GM20431 (cell line): ENCODE data around the gene RTN3.

Source experiments
- in situ Hi-C: fragments of 300-500 bp; cut with MseI, MboI; formaldehyde crosslinking; loops from one replicate; pipeline ENCODE4 v1.15.0; 2020; ENCODE audit warnings: low sequenced_read_pairs; ENCODE audit not compliant: unreplicated experiment

Gene RTN3

DNA sequence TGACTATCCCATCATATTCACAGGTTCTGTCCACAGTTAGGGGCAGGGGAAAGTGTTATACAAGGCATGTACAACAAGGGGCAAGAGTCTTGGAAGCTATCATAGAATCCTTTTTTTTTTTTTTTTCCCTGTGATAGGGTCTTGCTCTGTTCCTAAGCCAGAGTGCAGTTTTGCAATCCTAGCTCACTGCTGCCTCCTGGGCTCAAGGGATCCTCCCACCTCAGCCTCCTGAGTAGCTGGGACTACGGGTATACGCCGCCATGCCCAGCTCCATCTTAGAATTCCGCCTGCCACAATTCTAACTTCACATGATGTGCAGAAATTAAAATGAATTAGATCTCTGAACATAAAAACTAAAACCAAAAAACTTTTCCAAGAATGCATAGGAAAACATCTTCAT, 55.6 kb downstream of the RTN3 start:
- in situ Hi-C loops = no loop called here

DNA sequence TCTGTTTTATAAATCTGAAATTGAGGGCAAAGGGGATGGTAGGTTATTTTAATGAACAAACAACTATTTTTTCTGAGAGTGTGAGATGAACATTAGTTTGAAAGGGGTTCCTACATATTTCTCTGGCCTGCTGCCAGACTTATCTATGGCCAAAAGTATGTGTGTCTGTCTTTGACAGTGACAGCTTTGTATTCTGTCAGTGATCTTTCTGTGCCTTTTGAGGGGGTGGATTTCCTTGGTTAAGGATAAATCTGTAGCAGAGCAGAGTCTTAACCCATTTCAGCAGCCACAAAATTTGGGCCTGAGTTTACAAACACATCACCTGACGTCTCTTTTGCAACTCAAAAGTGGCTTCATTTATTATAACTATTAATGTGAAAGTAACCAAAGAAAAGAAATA, 56.4 kb downstream of the RTN3 start:
- in situ Hi-C loops = no loop called here

GRCh38 chr11:63738720-63739360, 57.5 kb downstream of the RTN3 start:
- in situ Hi-C loops = no loop called here

DNA sequence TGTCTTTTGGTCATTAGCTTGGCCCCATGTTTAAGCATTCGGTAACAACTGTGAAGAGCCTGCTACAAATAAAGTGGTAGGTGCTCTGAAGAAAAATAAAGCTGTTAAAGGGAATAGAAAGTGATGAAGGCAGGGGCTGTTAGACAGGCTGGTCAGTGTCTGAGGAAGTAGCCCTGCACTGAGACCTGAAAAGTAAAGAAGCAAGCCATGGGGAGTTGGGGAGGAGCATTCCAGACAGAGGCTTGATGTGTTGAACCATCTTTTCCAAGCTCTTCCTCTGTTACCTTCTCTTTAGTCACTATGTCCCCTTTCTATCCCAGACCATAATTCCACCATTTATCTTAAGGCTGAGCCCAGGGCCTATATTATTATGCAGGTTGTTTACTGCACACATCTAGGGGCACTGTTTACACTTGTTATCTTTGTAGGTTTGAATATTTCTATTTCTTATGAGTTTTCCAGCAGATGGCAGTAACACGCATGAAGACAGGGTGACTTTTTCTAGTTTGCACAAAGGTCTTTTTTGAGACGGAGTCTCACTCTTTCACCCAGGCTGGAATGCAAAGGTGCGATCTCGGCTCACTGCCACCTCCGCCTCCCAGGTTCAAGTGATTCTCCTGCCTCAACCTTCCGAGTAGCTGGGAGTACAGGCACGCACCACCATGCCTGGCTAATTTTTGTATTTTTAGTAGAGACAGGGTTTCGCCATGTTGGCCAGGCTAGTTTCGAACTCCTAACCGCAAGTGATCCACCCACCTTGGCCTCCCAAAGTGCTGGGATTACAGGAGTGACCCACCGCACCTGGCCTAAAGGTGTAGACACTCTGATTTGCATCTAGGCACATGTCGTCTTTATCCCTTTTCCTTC, 64.2 kb downstream of the RTN3 start:
- in situ Hi-C loops = no loop called here

- in situ Hi-C loops = no loop called here
Measured at GRCh38 chr11:63747011-63747410, 65.7 kb downstream of the RTN3 start.

DNA sequence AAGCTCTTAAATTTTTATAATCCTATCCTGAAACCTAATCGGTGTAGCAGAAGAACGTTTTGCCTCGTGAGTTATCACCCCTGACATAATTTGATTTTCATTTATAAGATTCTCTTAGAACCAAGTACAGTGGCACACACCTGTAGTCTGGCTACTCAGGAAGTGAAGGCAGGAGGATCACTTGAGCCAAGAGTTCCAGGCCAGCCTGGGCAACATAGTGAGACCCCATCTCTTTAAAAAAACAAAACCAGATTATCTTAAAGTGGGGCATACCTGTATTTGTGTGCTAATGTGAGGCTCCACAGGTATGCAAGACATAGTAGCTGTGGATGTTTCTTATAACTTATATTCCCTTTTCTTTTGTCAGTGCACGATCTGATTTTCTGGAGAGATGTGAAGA, 68.3 kb downstream of the RTN3 start:
- in situ Hi-C loops = no loop called here

GRCh38 chr11:63756919-63757761, 75.8 kb downstream of the RTN3 start:
- in situ Hi-C loops = no loop called here

GRCh38 chr11:63760487-63761079, 79.3 kb downstream of the RTN3 start:
- in situ Hi-C loops = no loop called here

GRCh38 chr11:63761188-63761587, 79.9 kb downstream of the RTN3 start:
- in situ Hi-C loops = no loop called here

GRCh38 chr11:63761931-63762653, 80.8 kb downstream of the RTN3 start:
- in situ Hi-C loops = no loop called here

GRCh38 chr11:63762654-63763495, 81.6 kb downstream of the RTN3 start:
- in situ Hi-C loops = no loop called here

GRCh38 chr11:63763496-63764339, 82.4 kb downstream of the RTN3 start:
- in situ Hi-C loops = no loop called here

- in situ Hi-C loops = no loop called here
Measured at GRCh38 chr11:63764340-63764678, 83.0 kb downstream of the RTN3 start.

- in situ Hi-C loops = no loop called here
Measured at GRCh38 chr11:63764679-63765647, 83.7 kb downstream of the RTN3 start.

DNA sequence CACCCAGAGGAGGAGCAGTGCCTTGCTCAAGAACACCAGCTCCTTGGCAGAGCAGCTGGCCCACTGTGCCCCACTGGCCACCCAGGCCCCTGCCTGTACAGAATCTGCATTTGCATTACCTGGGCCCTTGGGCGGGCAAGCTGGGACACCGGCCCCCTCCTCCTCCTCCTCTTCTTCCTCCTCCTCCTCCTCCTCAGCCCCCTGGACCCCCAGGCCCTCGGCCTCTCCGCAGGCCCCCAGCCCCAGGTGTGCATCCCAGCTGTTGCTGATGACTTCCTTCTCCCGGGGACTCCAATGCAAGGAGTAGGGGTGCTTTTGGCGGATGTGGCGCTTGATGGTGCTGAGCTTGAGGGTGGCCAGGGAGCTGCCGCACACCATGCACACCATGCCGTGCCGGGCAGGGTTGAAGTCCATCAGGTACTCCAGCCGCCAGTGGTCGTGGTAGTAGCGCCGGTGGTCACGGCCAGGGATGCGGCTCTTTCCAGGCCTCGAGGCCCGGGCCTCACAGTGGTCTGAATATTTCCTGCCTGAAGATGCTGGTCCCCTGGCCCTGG, 84.5 kb downstream of the RTN3 start:
- in situ Hi-C loops = no loop called here

DNA sequence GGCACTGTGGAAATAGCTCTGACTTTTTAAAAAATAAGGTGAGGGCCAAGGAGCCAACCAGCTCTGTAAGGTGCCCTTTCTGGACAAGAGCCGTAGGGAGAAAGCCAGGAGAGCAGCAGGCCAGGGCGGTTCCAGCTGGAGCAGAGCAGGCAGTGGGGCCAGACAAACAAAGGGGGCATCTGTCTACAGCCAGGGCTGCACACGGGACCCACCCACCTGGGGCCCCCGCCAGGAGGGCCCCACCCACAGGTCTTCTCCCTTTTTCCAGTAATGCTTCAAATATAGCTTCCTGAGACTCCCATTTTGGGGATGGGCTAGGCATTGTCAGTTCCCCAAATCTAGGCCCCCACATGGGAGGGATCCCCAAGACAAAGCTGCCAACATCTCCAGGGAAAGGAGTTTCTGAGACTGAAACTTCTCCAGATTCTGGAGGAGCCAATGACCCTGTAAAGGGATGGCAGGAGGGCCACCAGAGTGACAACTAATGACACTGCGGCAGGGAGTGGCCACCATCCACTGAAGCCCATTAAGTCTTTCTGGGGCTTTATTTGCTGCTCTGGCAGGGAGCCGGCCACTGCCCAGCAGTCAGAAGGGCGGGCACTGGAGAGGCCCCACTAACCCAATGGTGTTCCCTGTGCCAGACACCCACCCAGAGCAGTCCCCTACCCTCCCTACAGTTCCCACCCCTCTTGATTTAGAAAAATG, 85.4 kb downstream of the RTN3 start:
- in situ Hi-C loops = no loop called here
